Esophagus (tissue), 2 donors: ENCODE results near the gene TGFBR1. TPM values are rescaled to one million over a fixed set of nuclear protein-coding genes. Genes with fewer than 3 reads are reported as not detected.

Source experiments
- H3K27ac ChIP-seq, 2 donors: one replicate each; pipeline ENCODE4 v1.5.1; 2013; ENCODE audit warnings: low read depth in 2 of 2, mild to moderate bottlenecking in 2 of 2, inconsistent platforms in 1 of 2, low read length in 1 of 2, moderate library complexity in 1 of 2
- H3K27me3 ChIP-seq, 2 donors: one replicate each; pipeline ENCODE4 v1.6.1; 2013; ENCODE audit warnings: low read length in 2 of 2, control low read depth in 1 of 2, mild to moderate bottlenecking in 1 of 2; ENCODE audit not compliant: insufficient read depth in 2 of 2, control insufficient read depth in 1 of 2
- H3K36me3 ChIP-seq, 2 donors: one replicate each; pipeline ENCODE4 v1.6.1; 2013; ENCODE audit warnings: low read length in 1 of 2; ENCODE audit not compliant: control insufficient read depth in 2 of 2, insufficient read depth in 2 of 2
- H3K4me1 ChIP-seq, 2 donors: one replicate each; pipeline ENCODE4 v1.6.1; 2013; ENCODE audit warnings: low read length in 1 of 2; ENCODE audit not compliant: control insufficient read depth in 2 of 2, insufficient read depth in 2 of 2
- H3K4me3 ChIP-seq, 2 donors: one replicate each; pipeline ENCODE4 v1.5.1; 2013; ENCODE audit warnings: low read length in 2 of 2, mild to moderate bottlenecking in 2 of 2, low read depth in 1 of 2, moderate library complexity in 1 of 2
- H3K9me3 ChIP-seq, 2 donors: one replicate each; pipeline ENCODE4 v1.6.1; 2013; ENCODE audit warnings: mild to moderate bottlenecking in 2 of 2, low read depth in 1 of 2, low read length in 1 of 2, moderate library complexity in 1 of 2; ENCODE audit not compliant: control insufficient read depth in 2 of 2, insufficient read depth in 1 of 2
- WGBS, 2 donors: extraction: QIAGEN DNeasy Blood & Tissue Kit; methylation state at CpG; one replicate each; pipeline ENCODE4 v1.1.7; 2013; 5-methylcytosine and 5-hydroxymethylcytosine counted together
- polyA plus RNA-seq, 2 donors: library from polyadenylated mRNA; stranded (reverse); fragments of 200-250 nt; gene quantifications; one replicate each; pipeline ENCODE4 v1.2.3, GENCODE V29; 2013
- donor health status: healthy with polysubstance abuse.
- donor health status: Bipolar disorder and iron deficiency.

Gene TGFBR1
- polyA plus RNA-seq, 2 donors = 6.6 TPM

- 57 to 72% methylated on average over 4 of the region's 4 CpGs for WGBS, 2 donors
- H3K36me3 ChIP-seq = no peaks in the 10 kb centered on the region
- no peaks in the 10 kb centered on the region for H3K27me3 ChIP-seq
- no peak overlapping the region for H3K27ac ChIP-seq
- peaks cover 0 to 3% of the 10 kb centered on the region in 2 donors for H3K4me1 ChIP-seq
- H3K9me3 ChIP-seq = no peaks in the 10 kb centered on the region
- H3K4me3 ChIP-seq = no peak overlapping the region
Observed at GRCh38 chr9:99158629-99159028, 53.7 kb downstream of the TGFBR1 start.

GRCh38 chr9:99160173-99160572 lies 55.3 kb downstream of the TGFBR1 start:
- WGBS, 2 donors = 90 to 93% methylated on average over 6 of the region's 6 CpGs
- Histone ChIP-seq H3K36me3 (no peaks in the 10 kb centered on the region), H3K4me1 (peaks cover 0 to 3% of the 10 kb centered on the region in 2 donors), H3K27me3 (no peaks in the 10 kb centered on the region), H3K4me3 (no peak overlapping the region), H3K9me3 (no peaks in the 10 kb centered on the region), H3K27ac (no peak overlapping the region)

DNA sequence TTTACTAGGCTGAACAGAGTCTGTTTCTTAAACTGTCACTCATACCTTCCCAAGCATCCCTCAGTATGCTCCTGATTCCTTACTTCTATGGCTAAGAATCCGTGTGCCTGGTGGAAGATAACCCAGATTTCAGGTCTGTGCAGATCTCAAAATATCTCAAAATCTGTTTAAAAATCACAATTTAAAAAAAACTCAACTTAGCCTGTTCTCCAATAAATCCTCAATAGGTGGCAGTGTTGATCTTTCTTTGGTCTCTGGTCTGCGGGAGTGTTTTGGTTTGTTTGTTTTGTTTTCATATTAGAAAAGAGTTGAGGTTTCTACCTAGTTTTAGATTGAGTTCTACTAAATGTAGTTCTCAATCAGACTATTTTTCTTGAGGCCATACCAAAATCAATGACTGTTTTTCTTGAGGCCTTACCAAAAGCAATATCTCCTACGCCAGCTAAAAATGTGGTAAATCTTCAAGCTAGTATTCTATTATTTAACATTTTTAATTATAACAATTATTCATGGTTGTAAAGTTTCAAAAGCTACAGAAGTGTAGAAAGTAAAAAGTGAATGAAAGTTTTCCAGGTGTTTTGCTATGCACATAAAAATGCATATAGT lies 57.9 kb downstream of the TGFBR1 start:
- H3K4me1 ChIP-seq = peaks cover 0 to 3% of the 10 kb centered on the region in 2 donors
- no peaks in the 10 kb centered on the region for H3K27me3 ChIP-seq
- H3K36me3 ChIP-seq = no peaks in the 10 kb centered on the region
- H3K27ac ChIP-seq = no peak overlapping the region
- H3K9me3 ChIP-seq = no peaks in the 10 kb centered on the region
- no peak overlapping the region for H3K4me3 ChIP-seq
- 33 to 34% methylated on average over 3 of the region's 3 CpGs for WGBS, 2 donors

- no peaks in the 10 kb centered on the region for H3K4me1 ChIP-seq
- no peak overlapping the region for H3K27ac ChIP-seq
- no peaks in the 10 kb centered on the region for H3K27me3 ChIP-seq
- no peaks in the 10 kb centered on the region for H3K9me3 ChIP-seq
- 93 to 95% methylated on average over 2 of the region's 2 CpGs for WGBS, 2 donors
- H3K4me3 ChIP-seq = no peak overlapping the region
- H3K36me3 ChIP-seq = no peaks in the 10 kb centered on the region
Observed at GRCh38 chr9:99166149-99166548, 61.2 kb downstream of the TGFBR1 start.

DNA sequence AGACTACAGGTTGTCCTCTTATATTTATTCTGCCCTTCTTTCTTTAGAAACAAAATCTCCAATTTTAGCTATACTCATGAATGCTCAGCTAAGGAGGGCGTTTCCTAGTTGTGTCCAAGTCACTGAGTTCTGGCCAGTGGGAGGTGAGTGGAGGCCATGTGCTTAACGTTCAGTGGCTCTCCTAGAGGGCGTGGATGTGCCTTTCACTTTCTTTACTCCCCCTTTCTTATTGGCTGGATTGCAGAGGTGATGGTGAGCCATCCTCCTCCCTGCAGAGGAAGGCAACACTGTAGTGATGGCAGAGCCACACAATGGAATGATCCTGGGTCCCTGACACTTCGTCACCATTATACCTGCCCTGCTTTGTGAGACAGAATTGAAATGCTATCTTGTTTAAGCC lies 62.2 kb downstream of the TGFBR1 start:
- Histone ChIP-seq H3K9me3 (no peaks in the 10 kb centered on the region), H3K36me3 (no peaks in the 10 kb centered on the region), H3K27me3 (no peaks in the 10 kb centered on the region), H3K27ac (no peak overlapping the region), H3K4me3 (no peak overlapping the region), H3K4me1 (no peaks in the 10 kb centered on the region)
- WGBS, 2 donors = 72 to 74% methylated on average over 4 of the region's 4 CpGs

- WGBS, 2 donors = 56 to 74% methylated on average over 3 of the region's 3 CpGs
- Histone ChIP-seq H3K36me3 (no peaks in the 10 kb centered on the region), H3K4me1 (no peaks in the 10 kb centered on the region), H3K27me3 (no peaks in the 10 kb centered on the region), H3K27ac (no peak overlapping the region), H3K4me3 (no peak overlapping the region), H3K9me3 (no peaks in the 10 kb centered on the region)
Observed at GRCh38 chr9:99167694-99168093, 62.8 kb downstream of the TGFBR1 start.

DNA sequence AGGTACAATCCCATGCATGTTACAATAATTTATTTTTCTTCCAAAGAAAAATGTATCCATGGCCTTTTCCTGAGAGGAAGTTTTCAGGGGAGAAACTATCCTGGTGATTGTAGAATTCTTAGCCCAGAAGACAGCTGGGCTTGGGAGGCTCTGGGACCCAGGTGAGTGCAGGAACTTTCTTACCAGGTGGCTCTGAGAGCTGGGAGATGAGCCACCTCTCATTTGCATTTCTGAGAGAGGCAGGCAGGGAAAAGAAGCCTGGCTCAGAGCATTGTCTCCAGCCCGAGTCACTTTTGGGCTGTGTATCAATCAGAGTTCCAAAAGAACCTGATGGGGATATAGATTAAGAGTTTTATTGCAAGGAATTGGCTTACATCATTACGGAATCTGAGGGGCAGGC lies 64.2 kb downstream of the TGFBR1 start:
- Histone ChIP-seq H3K27ac (no peak overlapping the region), H3K27me3 (no peaks in the 10 kb centered on the region), H3K36me3 (no peaks in the 10 kb centered on the region), H3K4me3 (no peak overlapping the region), H3K4me1 (no peaks in the 10 kb centered on the region), H3K9me3 (no peaks in the 10 kb centered on the region)
- 76 to 79% methylated on average over 2 of the region's 2 CpGs for WGBS, 2 donors

- WGBS, 2 donors = 50 to 58% methylated on average over 10 of the region's 10 CpGs
- Histone ChIP-seq H3K4me3 (no peak overlapping the region), H3K9me3 (no peaks in the 10 kb centered on the region), H3K36me3 (no peaks in the 10 kb centered on the region), H3K27ac (no peak overlapping the region), H3K27me3 (no peaks in the 10 kb centered on the region), H3K4me1 (no peaks in the 10 kb centered on the region)
Observed at GRCh38 chr9:99169982-99170761, 65.3 kb downstream of the TGFBR1 start.

DNA sequence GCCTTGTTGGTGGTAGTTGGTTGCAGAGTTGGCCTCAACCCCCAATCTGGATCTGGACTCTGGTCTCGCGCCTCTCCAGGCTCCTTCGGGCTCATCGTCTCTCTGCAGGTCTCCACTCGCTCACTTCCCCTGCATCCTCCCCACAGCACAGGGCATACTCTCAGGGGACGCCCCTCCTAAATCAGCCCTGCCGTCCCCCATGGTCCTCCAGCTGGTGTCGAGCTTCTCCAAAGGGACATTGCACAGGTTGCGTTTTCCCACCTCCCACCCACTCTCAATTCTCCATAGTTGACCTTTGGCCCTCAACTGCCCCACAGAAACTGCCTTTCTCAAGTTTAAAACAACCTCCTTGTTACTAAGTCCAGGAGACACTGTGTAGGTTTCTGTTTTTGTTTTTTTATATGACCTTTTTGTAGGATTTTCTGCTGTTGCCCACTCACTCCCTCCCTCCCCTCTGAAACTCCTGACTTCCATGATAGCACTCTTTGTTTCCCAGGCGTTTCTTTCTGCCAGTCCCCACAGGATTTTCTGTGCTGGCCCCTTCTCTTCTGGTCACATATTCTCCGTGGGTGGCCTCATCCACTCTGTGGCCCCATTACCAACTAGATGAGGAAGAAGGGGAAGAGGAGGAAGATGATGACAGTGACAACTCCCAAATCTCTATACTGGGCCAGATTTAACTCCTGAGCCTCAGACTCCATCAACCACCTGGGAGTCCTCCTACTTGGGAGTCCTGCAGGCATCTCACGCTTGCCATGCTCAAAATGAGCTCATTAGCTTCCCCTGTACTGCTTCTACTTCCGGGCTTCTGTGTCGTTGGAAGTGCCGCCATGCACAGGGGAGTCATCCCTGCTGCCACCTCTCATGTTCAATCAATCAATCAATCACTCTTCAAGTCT lies 66.6 kb downstream of the TGFBR1 start:
- Histone ChIP-seq H3K9me3 (no peaks in the 10 kb centered on the region), H3K4me1 (no peaks in the 10 kb centered on the region), H3K4me3 (no peak overlapping the region), H3K27me3 (no peaks in the 10 kb centered on the region), H3K36me3 (no peaks in the 10 kb centered on the region), H3K27ac (no peak overlapping the region)
- 86 to 88% methylated on average over 15 of the region's 15 CpGs for WGBS, 2 donors
